HEK293T (cell line): Measurements from ENCODE around the gene SETBP1.

ENCODE experiments used
- CTCF ChIA-PET: fragments of 350-600 bp; formaldehyde crosslinking; extraction: SDS; loops from one replicate; lab custom pipeline; 2021; ENCODE audit warnings: antibody characterized with exemption, inconsistent platforms; lab: Yijun Ruan, JAX
- POLR2A ChIA-PET: fragments of 350-600 bp; formaldehyde crosslinking; extraction: SDS; loops from one replicate; lab custom pipeline; 2020; ENCODE audit warnings: antibody characterized with exemption, inconsistent platforms; lab: Yijun Ruan, JAX
- DNase-seq: peaks from one replicate; pipeline ENCODE4 v3.0.0; 2012; ENCODE audit warnings: mixed read lengths; ENCODE audit errors: extremely low spot score
- ARNT ChIP-seq: fragments of 450-650 bp; IDR thresholded peaks from 2 replicates; pipeline ENCODE4 v1.6.1; 2017; ENCODE audit warnings: mild to moderate bottlenecking
- BHLHE40 ChIP-seq: fragments of 450-650 bp; IDR thresholded peaks from 2 replicates; pipeline ENCODE4 v1.6.1; 2016; ENCODE audit warnings: mild to moderate bottlenecking, moderate library complexity, borderline replicate concordance
- CTBP1 ChIP-seq: fragments of 450-650 bp; IDR thresholded peaks from 2 replicates; pipeline ENCODE4 v1.6.1; 2016; ENCODE audit warnings: borderline replicate concordance
- ELF4 ChIP-seq: fragments of 450-650 bp; IDR thresholded peaks from 2 replicates; pipeline ENCODE4 v1.6.1; 2017; ENCODE audit warnings: antibody characterized with exemption
- FOXA1 ChIP-seq: fragments of 450-650 bp; IDR thresholded peaks from 2 replicates; pipeline ENCODE4 v1.6.1; 2016; ENCODE audit warnings: mild to moderate bottlenecking
- FOXK2 ChIP-seq: fragments of 450-650 bp; IDR thresholded peaks from 2 replicates; pipeline ENCODE4 v1.6.1; 2016; ENCODE audit warnings: mild to moderate bottlenecking
- FOXM1 ChIP-seq: fragments of 450-650 bp; IDR thresholded peaks from 2 replicates; pipeline ENCODE4 v1.6.1; 2017; ENCODE audit warnings: mild to moderate bottlenecking, borderline replicate concordance
- HDGF ChIP-seq: fragments of 450-650 bp; IDR thresholded peaks from 2 replicates; pipeline ENCODE4 v1.6.1; 2017; ENCODE audit warnings: antibody characterized with exemption, borderline replicate concordance
- L3MBTL2 ChIP-seq: fragments of 450-650 bp; conservative IDR thresholded peaks from 2 replicates; pipeline ENCODE4 v1.6.1; 2016; ENCODE audit warnings: mild to moderate bottlenecking
- LEF1 ChIP-seq: fragments of 450-650 bp; IDR thresholded peaks from 2 replicates; pipeline ENCODE4 v1.6.1; 2017; ENCODE audit warnings: mild to moderate bottlenecking, borderline replicate concordance
- NFRKB ChIP-seq: fragments of 450-650 bp; IDR thresholded peaks from 2 replicates; pipeline ENCODE4 v1.6.1; 2016; ENCODE audit warnings: mild to moderate bottlenecking, moderate library complexity
- PKNOX1 ChIP-seq: fragments of 450-650 bp; IDR thresholded peaks from 2 replicates; pipeline ENCODE4 v1.6.1; 2016
- SP1 ChIP-seq: fragments of 450-650 bp; IDR thresholded peaks from 2 replicates; pipeline ENCODE4 v1.6.1; 2017
- SUZ12 ChIP-seq: fragments of 450-650 bp; IDR thresholded peaks from 2 replicates; pipeline ENCODE4 v1.6.1; 2016; ENCODE audit warnings: mild to moderate bottlenecking
- TARDBP ChIP-seq: fragments of 450-650 bp; IDR thresholded peaks from 2 replicates; pipeline ENCODE4 v1.6.1; 2016
- ZNF384 ChIP-seq: fragments of 450-650 bp; IDR thresholded peaks from 2 replicates; pipeline ENCODE4 v1.6.1; 2016

The SETBP1 gene

DNA sequence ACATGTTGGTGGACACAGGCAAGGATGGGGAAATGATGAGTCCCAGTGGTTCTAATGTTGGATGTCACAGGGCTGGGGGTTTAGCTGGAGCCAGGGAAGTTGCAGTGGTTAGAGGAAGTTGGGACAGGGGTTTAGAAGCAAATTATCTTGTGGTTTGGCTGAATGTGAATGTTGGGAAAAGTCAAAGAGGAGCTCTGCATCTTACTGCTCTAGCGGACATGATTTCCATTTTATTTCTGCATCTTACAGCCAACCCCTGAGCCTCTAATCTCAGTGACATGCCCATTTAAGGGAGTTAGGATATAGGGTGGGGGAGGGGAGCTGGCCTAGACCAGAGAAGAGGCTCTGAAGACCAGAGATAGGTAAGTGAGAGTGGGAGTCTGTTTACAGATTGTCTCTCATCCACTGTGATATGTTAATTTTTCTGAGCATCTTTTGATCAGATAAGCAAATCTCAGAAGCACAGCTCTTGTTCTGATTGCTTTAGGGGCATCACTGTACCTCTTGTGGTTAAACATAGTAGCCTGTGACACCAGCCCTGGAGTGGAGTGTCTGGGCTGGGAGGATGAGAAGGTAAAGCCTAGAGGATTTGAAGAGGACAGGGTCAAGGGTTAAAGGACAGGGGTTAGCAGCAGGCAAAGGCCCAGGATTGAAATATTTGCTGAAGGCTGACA lies 43.6 kb downstream of the SETBP1 start:
- no peak for TF ChIP-seq ELF4
- POLR2A ChIA-PET: no interaction called here
- DNase-seq: no peak
- CTCF ChIA-PET: interaction anchor here (0.6 to 0.7 kb wide), 2 partner anchors 117 to 463 kb away, joined by 3 read pairs; no protein-coding TSS in a partner anchor

DNA sequence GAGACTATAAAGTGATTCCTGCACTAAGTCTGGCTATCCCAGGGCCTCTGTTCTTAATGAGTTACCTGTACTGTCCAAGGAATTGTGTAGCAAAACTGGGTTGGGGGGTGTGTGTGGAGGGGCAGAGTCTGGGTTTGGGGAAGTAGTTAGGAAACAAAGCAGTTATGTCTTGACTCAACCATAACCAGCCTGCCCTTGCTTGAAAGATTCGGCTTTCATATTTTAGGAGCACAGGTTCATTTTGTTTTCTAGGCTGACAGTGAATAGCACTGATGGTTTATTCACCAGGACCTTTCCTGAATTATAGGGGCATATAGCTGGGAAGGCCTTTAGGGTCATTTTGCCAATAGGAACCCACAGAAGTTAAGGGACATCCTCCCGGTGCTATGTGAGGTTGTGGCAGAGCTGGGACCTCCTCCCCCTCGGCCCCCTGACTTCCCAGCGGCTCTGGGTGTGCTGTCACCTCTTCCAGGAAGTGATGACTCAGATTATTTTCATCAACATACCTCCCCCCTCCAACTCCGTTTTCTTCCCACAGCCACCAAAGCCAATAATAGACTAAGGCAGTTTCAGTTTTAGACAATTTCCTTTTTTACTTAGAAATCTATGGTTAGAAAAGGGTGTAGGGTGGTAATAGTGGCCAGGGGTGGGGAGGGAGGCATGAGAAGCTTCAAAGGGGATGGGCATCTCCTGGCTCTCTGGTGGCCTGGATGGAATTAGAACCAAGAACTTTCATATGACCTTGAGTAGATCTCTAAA lies 44.8 kb downstream of the SETBP1 start:
- no peak for TF ChIP-seq TARDBP
- no peak for TF ChIP-seq FOXA1
- TF ChIP-seq PKNOX1: no peak
- TF ChIP-seq FOXM1: no peak
- no peak for TF ChIP-seq CTBP1
- TF ChIP-seq ELF4: no peak
- TF ChIP-seq NFRKB: no peak
- TF ChIP-seq BHLHE40: no peak
- TF ChIP-seq SUZ12: no peak
- TF ChIP-seq FOXK2: no peak
- TF ChIP-seq L3MBTL2: no peak
- TF ChIP-seq ZNF384: no peak
- no peak for TF ChIP-seq LEF1
- TF ChIP-seq ARNT: no peak
- no peak for TF ChIP-seq SP1
- TF ChIP-seq HDGF: no peak
- ChIA-PET POLR2A (interaction anchor here (1.0 to 1.3 kb wide), 2 partner anchors 45 to 61 kb away, joined by 3 to 4 read pairs; partner anchors contain the start of gene SETBP1), CTCF (no interaction called here)
- no peak for DNase-seq

DNA sequence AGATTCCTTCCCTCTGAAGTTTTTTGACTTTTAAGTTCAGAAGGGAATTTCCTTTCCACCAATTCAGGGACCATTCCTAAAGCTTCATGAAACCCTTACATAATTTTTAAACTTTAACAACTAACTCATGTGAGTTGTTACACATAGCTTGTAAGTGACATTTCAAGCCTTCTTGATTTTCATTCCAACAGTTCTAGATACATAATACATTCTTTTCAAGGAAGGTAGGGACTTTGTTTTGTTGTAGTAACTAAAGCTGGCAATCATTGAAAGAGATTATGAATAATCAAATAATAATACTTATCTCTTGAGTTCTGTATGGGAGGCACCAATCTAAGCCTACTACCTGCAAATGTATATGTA lies 45.4 kb downstream of the SETBP1 start:
- no peak for DNase-seq
- TF ChIP-seq TARDBP (no peak), NFRKB (no peak), PKNOX1 (no peak), ZNF384 (no peak), HDGF (no peak), BHLHE40 (no peak), ELF4 (no peak), FOXM1 (no peak), SUZ12 (no peak), FOXA1 (no peak), LEF1 (no peak), ARNT (no peak), SP1 (no peak), CTBP1 (no peak), L3MBTL2 (no peak)
- CTCF ChIA-PET: no interaction called here
- POLR2A ChIA-PET: interaction anchor here (1.0 to 1.3 kb wide), 2 partner anchors 45 to 60 kb away, joined by 3 to 4 read pairs; partner anchors contain the start of gene SETBP1

DNA sequence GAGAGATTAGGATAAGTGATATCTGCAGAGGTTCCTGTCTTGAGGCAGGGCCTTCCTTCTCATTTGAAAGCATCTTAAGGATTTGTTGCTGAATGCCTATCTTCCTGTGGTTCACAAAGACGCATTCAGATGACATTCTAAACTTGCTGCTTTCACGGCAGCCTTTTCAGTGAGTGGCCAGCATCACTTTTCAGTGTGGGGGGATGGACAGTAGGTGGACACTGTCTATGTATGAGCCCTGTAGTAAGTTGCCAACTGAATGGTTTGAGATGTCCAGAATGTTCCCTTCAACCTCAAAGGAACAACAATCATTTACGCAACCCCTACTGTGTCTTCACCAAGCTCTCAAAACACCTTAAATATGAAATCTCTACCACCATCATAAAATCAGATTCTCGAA lies 46.6 kb downstream of the SETBP1 start:
- no peak for TF ChIP-seq FOXK2
- no peak for TF ChIP-seq ZNF384
- TF ChIP-seq SUZ12: no peak
- no peak for TF ChIP-seq LEF1
- TF ChIP-seq NFRKB: no peak
- TF ChIP-seq BHLHE40: no peak
- TF ChIP-seq FOXM1: no peak
- TF ChIP-seq HDGF: no peak
- no peak for TF ChIP-seq ARNT
- no peak for TF ChIP-seq L3MBTL2
- TF ChIP-seq FOXA1: no peak
- TF ChIP-seq CTBP1: no peak
- no peak for TF ChIP-seq ELF4
- no peak for TF ChIP-seq PKNOX1
- TF ChIP-seq SP1: no peak
- TF ChIP-seq TARDBP: no peak
- CTCF ChIA-PET: no interaction called here
- no peak for DNase-seq
- POLR2A ChIA-PET: no interaction called here

- POLR2A ChIA-PET: interaction anchor here (1.1 kb wide), 1 partner anchor 49 kb away, joined by 3 read pairs; the partner anchor contains the start of gene SETBP1
- TF ChIP-seq ELF4 (no peak), CTBP1 (no peak), TARDBP (no peak), SP1 (no peak), LEF1 (no peak), SUZ12 (no peak), FOXK2 (no peak), PKNOX1 (no peak), FOXM1 (no peak), L3MBTL2 (no peak), HDGF (no peak), NFRKB (no peak), ARNT (no peak), BHLHE40 (no peak), ZNF384 (no peak), FOXA1 (no peak)
Measured at GRCh38 chr18:44729631-44730101, 49.0 kb downstream of the SETBP1 start.

More at GRCh38 chr18:44729631-44730101, 49.0 kb downstream of the SETBP1 start:
- CTCF ChIA-PET: interaction anchor here (0.5 kb wide), 1 partner anchor 20 kb away, joined by 3 read pairs; no protein-coding TSS in a partner anchor
- no peak for DNase-seq
